ENCODE measurements around the gene LSAMP. TPM values are rescaled to one million over a fixed set of nuclear protein-coding genes. Genes with fewer than 3 reads are reported as not detected.

Gene LSAMP
- total RNA-seq, 4 donors from 2014 or later: 1.1 to 3.5 (median 2.0) TPM

DNA sequence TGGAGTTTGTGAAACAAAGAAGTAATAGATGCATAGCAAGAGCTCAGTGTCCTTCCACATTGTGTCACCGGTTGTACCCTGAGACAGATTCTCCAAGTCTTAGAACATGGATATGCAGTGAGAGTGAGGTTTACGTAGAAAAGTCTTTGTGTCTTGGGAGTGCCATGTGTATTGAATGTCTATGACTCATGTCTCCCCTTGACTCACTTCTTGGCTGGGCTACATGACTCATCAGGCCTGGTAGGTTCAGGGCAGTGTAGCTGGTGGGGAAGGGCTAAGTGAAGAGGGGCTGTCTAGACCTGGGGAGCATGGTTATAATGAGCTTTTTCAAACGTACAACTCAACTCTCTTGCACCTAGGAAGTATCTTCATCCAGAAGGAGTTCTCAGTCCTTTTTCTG lies 654.5 kb downstream of the LSAMP start:
- WGBS, 2 donors: 49 to 52% methylated on average over 3 of the region's 3 CpGs
- DNase-seq (ENCODE audit: low spot score in 2 of 2): no peak
- intact Hi-C loops (cut with DNase I; ENCODE audit: low total_unique reads): no loop called here
- no peak overlapping the region for H3K4me3 ChIP-seq (ENCODE audit: low read depth, poor library complexity, severe bottlenecking)
- TF ChIP-seq, protein P1, sequence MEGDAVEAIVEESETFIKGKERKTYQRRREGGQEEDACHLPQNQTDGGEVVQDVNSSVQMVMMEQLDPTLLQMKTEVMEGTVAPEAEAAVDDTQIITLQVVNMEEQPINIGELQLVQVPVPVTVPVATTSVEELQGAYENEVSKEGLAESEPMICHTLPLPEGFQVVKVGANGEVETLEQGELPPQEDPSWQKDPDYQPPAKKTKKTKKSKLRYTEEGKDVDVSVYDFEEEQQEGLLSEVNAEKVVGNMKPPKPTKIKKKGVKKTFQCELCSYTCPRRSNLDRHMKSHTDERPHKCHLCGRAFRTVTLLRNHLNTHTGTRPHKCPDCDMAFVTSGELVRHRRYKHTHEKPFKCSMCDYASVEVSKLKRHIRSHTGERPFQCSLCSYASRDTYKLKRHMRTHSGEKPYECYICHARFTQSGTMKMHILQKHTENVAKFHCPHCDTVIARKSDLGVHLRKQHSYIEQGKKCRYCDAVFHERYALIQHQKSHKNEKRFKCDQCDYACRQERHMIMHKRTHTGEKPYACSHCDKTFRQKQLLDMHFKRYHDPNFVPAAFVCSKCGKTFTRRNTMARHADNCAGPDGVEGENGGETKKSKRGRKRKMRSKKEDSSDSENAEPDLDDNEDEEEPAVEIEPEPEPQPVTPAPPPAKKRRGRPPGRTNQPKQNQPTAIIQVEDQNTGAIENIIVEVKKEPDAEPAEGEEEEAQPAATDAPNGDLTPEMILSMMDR (IDR thresholded peaks at IDR 0.05): no peak
- TF ChIP-seq POLR2A (IDR thresholded peaks at IDR 0.05): no peak

GRCh38 chr3:115789481-115789880 lies 655.8 kb downstream of the LSAMP start:
- H3K4me3 ChIP-seq (ENCODE audit: low read depth, poor library complexity, severe bottlenecking): no peak overlapping the region
- TF ChIP-seq POLR2A (IDR thresholded peaks at IDR 0.05): no peak
- TF ChIP-seq, protein P1 (IDR thresholded peaks at IDR 0.05): no peak
- 86 to 90% methylated on average over 4 of the region's 4 CpGs for WGBS, 2 donors
- intact Hi-C loops (cut with DNase I; ENCODE audit: low total_unique reads): no loop called here
- no peak for DNase-seq (ENCODE audit: low spot score in 2 of 2)

- 35 to 45% methylated on average over 4 of the region's 4 CpGs for WGBS, 2 donors
- H3K4me3 ChIP-seq (ENCODE audit: low read depth, poor library complexity, severe bottlenecking): no peak overlapping the region
- intact Hi-C loops (cut with DNase I; ENCODE audit: low total_unique reads): no loop called here
- no peak for DNase-seq (ENCODE audit: low spot score in 2 of 2)
- no peak for TF ChIP-seq POLR2A (IDR thresholded peaks at IDR 0.05)
- TF ChIP-seq, protein P1 (IDR thresholded peaks at IDR 0.05): no peak
Observed at GRCh38 chr3:115788921-115789470, 656.3 kb downstream of the LSAMP start.

GRCh38 chr3:115787818-115788217 lies 657.5 kb downstream of the LSAMP start:
- WGBS, 2 donors: 91 to 94% methylated on average over 2 of the region's 2 CpGs
- DNase-seq (ENCODE audit: low spot score in 2 of 2): no peak
- intact Hi-C loops (cut with DNase I; ENCODE audit: low total_unique reads): no loop called here
- no peak for TF ChIP-seq POLR2A (IDR thresholded peaks at IDR 0.05)
- TF ChIP-seq, protein P1 (IDR thresholded peaks at IDR 0.05): no peak
- no peak overlapping the region for H3K4me3 ChIP-seq (ENCODE audit: low read depth, poor library complexity, severe bottlenecking)

DNA sequence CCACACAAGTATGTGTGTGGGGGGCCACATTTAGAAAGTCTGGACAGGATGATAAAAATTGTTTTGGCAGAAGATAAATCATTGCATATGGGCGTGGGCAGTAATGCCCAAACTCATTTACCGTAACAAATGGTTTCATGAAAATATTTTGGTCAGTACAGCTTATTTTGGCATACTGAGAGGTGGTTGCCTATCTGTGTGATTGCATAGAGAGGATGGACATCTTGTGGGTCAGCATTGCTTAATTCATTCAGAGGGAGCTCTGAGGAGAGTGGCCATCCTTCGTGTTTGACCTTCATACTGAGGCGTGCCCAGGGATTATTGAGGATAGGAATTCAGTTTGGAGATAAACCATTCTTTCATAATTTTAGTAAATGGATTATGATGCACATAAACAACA lies 659.5 kb downstream of the LSAMP start:
- WGBS, 2 donors: 63 to 83% methylated on average over 4 of the region's 4 CpGs
- H3K4me3 ChIP-seq (ENCODE audit: low read depth, poor library complexity, severe bottlenecking): no peak overlapping the region
- no peak for DNase-seq (ENCODE audit: low spot score in 2 of 2)
- intact Hi-C loops (cut with DNase I; ENCODE audit: low total_unique reads): no loop called here
- TF ChIP-seq, protein P1 (IDR thresholded peaks at IDR 0.05): no peak
- no peak for TF ChIP-seq POLR2A (IDR thresholded peaks at IDR 0.05)

Data from lower leg skin (tissue), 4 donors.